PFSK-1 (cell line): ENCODE results near the gene NTN3.

Source experiments
- FOXP2 ChIP-seq: optimal IDR thresholded peaks from 2 replicates; pipeline ENCODE3; 2011; ENCODE audit warnings: borderline replicate concordance, control low read depth, inconsistent platforms; ENCODE audit not compliant: insufficient read depth; ENCODE audit errors: extremely low read length, extremely low read depth
- POLR2AphosphoS5 ChIP-seq: IDR thresholded peaks from 2 replicates; pipeline ENCODE4 v1.6.1; 2012; ENCODE audit warnings: low read depth, mild to moderate bottlenecking, control low read depth, low read length, moderate library complexity
- REST ChIP-seq, 2 experiments: IDR thresholded peaks; 2 replicates each; pipeline versions ENCODE4 v1.6.1 to v1.8.0; 2011 to 2012; ENCODE audit warnings: low read depth in 2 of 2, low read length in 2 of 2, control low read depth in 1 of 2, inconsistent platforms in 1 of 2, mild to moderate bottlenecking in 1 of 2, moderate library complexity in 1 of 2; ENCODE audit not compliant: insufficient read depth in 1 of 2
- SIN3A ChIP-seq: IDR thresholded peaks from 2 replicates; pipeline ENCODE4 v1.6.1; 2012; ENCODE audit warnings: mild to moderate bottlenecking, low read length, moderate library complexity, borderline replicate concordance; ENCODE audit not compliant: insufficient read depth
- TAF1 ChIP-seq: IDR thresholded peaks from 2 replicates; pipeline ENCODE4 v1.6.1; 2012; ENCODE audit warnings: low read length, control low read depth, borderline replicate concordance; ENCODE audit not compliant: insufficient read depth

The NTN3 gene

GRCh38 chr16:2476741-2477140 is 5.6 kb downstream of the NTN3 start:
- TF ChIP-seq TAF1, result no peak
- no peak for TF ChIP-seq FOXP2
- no peak for TF ChIP-seq SIN3A
- TF ChIP-seq POLR2AphosphoS5, result no peak
- no peak for TF ChIP-seq REST (IDR thresholded peaks at IDR 0.05; ENCODE audit: insufficient read depth in 1 of 2, low read depth in 2 of 2, low read length in 2 of 2)

- TF ChIP-seq TAF1 (no peak), SIN3A (no peak), POLR2AphosphoS5 (no peak)
Measured at GRCh38 chr16:2477327-2477726, 6.2 kb downstream of the NTN3 start.

GRCh38 chr16:2478279-2478678 is 7.2 kb downstream of the NTN3 start:
- TF ChIP-seq SIN3A, result no peak
- TF ChIP-seq TAF1, result no peak
- TF ChIP-seq FOXP2, result no peak
- no peak for TF ChIP-seq POLR2AphosphoS5
- TF ChIP-seq REST (IDR thresholded peaks at IDR 0.05; ENCODE audit: insufficient read depth in 1 of 2, low read depth in 2 of 2, low read length in 2 of 2), result no peak

GRCh38 chr16:2480948-2481347 is 9.9 kb downstream of the NTN3 start:
- TF ChIP-seq FOXP2 (no peak), SIN3A (no peak), POLR2AphosphoS5 (no peak), TAF1 (no peak)

- TF ChIP-seq TAF1, result no peak
- TF ChIP-seq POLR2AphosphoS5, result no peak
- no peak for TF ChIP-seq REST (IDR thresholded peaks at IDR 0.05; ENCODE audit: insufficient read depth in 1 of 2, low read depth in 2 of 2, low read length in 2 of 2)
Measured at GRCh38 chr16:2481676-2482075, 10.6 kb downstream of the NTN3 start.

GRCh38 chr16:2482249-2482648 is 11.2 kb downstream of the NTN3 start:
- no peak for TF ChIP-seq SIN3A
- no peak for TF ChIP-seq REST (IDR thresholded peaks at IDR 0.05; ENCODE audit: insufficient read depth in 1 of 2, low read depth in 2 of 2, low read length in 2 of 2)
- no peak for TF ChIP-seq POLR2AphosphoS5
- TF ChIP-seq FOXP2, result no peak
